NCI-H187 treated with DMSO at 0.1 percent for 48 hours (cell line): ENCODE results near the gene TBC1D17.
A peak's percentile ranks its signal among the peaks of the same experiment; 100 is the strongest.

ENCODE experiments used
- DNase-seq: peaks from one replicate; lab custom pipeline; 2025; lab: John Stamatoyannopoulos, UW

TBC1D17 gene

GRCh38 chr19:49877879-49878743 lies 609 bp downstream of the TBC1D17 start:
- peak; percentile 78 for DNase-seq

- DNase-seq, result no peak
Observed at GRCh38 chr19:49878744-49879070, 1.2 kb downstream of the TBC1D17 start.

- DNase-seq, result no peak
Observed at GRCh38 chr19:49879243-49879963, 1.9 kb downstream of the TBC1D17 start.

DNA sequence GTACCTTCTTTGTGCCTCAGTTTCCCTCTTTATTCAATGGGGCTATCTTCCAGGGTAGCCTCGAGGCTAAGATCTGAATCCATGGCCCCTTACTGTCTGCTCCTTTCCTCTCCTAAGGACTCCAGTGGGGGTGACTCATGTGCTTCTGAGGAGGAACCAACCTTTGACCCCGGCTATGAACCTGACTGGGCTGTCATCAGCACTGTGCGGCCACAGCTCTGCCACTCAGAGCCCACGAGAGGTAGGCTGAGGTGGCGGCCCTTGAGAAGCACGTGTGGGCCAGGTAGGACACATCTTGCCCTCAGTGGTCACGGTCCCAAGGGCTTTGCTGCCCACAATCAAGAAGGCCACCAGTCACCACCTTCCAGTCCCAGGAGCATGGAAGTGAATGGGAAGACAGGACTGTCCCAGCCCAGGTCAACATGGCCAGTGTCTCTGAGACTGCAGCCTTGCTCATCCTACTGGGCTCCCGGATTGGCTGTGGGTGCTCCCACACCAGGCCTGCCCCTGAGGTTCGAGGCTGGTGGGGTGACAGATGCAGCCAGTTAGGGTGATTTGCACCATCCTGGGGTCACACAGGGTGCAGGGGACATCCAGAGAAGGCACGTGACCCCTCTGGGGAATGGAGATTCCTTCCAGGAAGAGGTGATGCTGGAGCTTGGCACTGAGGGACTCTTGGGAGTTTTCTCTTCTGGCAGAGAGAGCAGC lies 2.8 kb downstream of the TBC1D17 start:
- DNase-seq, result no peak

DNA sequence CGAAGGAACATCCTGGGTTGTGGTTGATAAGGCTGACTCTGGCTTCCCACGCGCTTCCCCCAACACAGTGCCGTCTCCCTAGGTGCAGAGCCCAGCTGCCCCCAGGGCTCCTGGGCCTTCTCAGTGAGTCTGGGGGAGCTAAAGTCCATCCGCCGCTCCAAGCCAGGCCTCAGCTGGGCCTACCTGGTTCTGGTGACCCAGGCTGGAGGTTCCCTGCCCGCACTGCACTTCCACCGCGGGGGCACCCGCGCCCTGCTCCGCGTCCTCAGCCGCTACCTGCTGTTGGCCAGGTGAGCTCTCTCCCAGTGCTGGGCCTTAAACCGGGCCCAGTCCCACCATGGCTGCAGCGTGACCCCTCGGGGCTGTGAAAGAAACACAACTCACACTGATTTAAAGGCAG lies 3.7 kb downstream of the TBC1D17 start:
- DNase-seq, result no peak

GRCh38 chr19:49881672-49882394 lies 4.3 kb downstream of the TBC1D17 start:
- DNase-seq, result no peak

DNA sequence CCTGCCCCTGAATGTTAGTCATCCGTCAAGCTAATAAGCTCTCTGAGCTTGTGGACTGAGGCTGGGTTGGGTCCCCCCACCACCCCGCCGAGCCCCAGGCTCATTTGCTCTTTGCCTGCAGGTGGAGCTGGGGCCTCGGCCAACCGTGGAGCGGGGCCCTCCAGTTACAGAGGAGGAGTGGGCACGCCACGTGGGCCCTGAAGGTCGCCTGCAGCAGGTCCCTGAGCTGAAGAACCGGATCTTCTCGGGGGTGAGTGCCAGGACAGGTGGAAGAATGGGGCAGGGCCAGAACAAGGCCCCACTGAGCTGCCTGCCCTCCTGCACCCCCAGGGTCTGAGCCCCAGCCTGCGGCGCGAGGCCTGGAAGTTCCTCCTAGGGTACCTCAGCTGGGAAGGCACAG lies 5.1 kb downstream of the TBC1D17 start:
- DNase-seq, result no peak

GRCh38 chr19:49883094-49883493 lies 5.6 kb downstream of the TBC1D17 start:
- no peak for DNase-seq

GRCh38 chr19:49884109-49884508 lies 6.6 kb downstream of the TBC1D17 start:
- DNase-seq, result no peak

GRCh38 chr19:49884760-49885159 lies 7.3 kb downstream of the TBC1D17 start:
- DNase-seq, result no peak

GRCh38 chr19:49887037-49887664 lies 9.6 kb downstream of the TBC1D17 start:
- DNase-seq, result no peak

- no peak for DNase-seq
Observed at GRCh38 chr19:49887665-49888509, 10.4 kb downstream of the TBC1D17 start.

DNA sequence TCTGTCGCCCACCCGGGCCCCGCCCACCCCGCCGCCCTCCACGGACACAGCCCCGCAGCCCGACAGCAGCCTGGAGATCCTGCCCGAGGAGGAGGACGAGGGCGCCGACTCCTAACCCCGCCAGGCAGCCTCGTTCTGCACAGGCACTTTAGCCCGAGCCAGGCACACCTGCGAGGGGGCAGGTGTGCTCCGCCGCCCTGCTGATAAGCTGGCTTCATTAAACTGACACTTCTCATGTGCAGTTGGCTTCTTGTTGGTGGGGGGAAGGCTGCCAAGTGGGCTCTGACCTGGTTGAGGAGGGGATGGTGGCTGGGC lies 11.0 kb downstream of the TBC1D17 start:
- DNase-seq, result no peak

GRCh38 chr19:49889038-49889686 lies 11.7 kb downstream of the TBC1D17 start:
- DNase-seq, result no peak

DNA sequence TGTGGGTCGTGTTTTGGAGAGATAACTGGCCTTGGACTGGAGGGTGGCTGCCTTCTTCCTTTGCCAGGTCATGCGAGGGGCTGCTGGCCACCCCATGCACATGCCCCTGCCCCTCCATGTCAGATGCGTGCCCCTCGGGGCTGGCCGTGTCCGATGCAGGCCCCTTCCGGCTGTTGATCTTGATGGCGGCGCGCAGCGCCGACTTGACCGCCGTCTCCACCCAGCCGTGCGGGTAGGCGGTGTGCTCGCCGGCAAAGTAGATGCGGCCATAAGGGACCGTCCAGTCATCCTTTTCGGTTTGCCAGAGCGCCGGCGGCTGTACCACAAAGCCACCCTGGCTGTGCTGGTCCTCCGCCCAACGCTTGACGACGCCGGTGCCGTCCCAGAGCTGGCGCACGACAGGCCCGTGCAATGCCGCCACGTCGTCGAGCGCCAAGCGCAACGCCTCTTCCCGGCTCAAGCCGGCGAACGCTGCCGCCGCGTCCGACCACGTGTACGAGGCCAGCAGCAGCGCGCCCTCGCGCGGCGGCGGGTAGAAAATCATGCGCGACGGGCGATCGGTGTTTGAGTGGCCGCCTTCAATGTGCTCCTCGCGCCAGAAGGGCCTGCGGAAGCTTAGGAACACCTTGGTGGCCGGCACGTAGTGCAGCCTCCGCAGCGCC lies 12.3 kb downstream of the TBC1D17 start:
- DNase-seq, result no peak

GRCh38 chr19:49890349-49891311 lies 13.1 kb downstream of the TBC1D17 start:
- peak; percentile 50 for DNase-seq

DNA sequence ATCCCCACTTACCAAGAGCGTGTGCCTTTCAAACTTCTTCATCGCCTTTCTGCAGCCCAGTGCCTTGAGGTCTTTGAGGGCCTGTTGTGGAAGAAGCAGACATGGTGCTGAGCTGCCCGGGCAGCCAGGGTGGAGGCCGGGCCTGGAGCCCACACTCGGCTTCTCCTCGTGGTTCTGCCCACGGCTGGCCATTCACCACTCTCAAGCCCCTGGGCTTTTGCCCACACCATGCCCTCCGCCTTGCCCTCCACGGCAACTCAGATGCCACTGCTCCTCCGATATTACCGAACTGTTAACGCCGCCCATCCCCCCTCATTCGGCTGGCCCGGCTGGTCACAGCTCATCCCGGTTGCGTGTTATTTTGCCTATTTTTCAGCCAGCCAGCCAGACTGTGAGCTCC lies 13.9 kb downstream of the TBC1D17 start:
- DNase-seq, result no peak

DNA sequence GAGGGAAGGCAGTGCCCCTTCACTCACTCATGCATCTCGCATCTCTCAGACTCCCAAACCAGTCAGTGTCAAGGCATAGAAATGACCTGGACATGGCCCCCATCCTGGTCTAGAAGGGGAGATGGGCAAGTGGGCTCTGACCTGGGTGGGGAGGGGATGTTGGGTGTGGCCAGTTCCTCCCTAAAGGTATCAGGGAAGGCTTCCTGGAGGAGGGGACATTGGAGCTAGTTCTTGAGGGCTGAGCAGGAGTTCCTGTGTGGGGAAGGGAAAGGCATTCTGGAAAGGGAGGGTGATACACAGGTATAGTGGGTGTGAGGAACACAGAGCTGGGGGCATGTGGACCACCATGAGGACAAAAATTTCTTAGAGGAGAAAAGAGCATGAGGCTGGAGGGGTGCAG lies 15.2 kb downstream of the TBC1D17 start:
- DNase-seq, result no peak
